ENCODE data around the gene NUDT14.

The NUDT14 gene

GRCh38 chr14:105165761-105166485 lies 15.2 kb downstream of the NUDT14 start:
- no peaks in the 10 kb centered on the region for H3K36me3 ChIP-seq (ENCODE audit: insufficient read depth, low read length)
- no peaks in the 10 kb centered on the region for H3K4me1 ChIP-seq (ENCODE audit: insufficient read depth, low read length)
- H3K79me2 ChIP-seq (ENCODE audit: insufficient read depth, low read length), result no peaks in the 10 kb centered on the region
- no peak overlapping the region for H3K4me2 ChIP-seq (ENCODE audit: insufficient read depth, low read length)
- H3K9ac ChIP-seq (ENCODE audit: low read depth, low read length), result no peak overlapping the region
- TF ChIP-seq EZH2 (IDR thresholded peaks at IDR 0.05; ENCODE audit: borderline replicate concordance, low read depth, low read length, severe bottlenecking) (no peak), CTCF (IDR thresholded peaks at IDR 0.05; ENCODE audit: borderline replicate concordance, extremely low read depth, low read length, poor library complexity, severe bottlenecking) (no peak)
- H3K9me3 ChIP-seq (ENCODE audit: insufficient read depth, low read length, severe bottlenecking), result no peaks in the 10 kb centered on the region
- H2AFZ ChIP-seq (ENCODE audit: low read depth, low read length), result no peak overlapping the region
- H3K4me3 ChIP-seq (ENCODE audit: low read depth in 1 of 2, low read length in 2 of 2), result no peak overlapping the region
- H3K27ac ChIP-seq (ENCODE audit: low read length), result no peak overlapping the region
- ATAC-seq (ENCODE audit: insufficient read depth, low read depth) (no peak), DNase-seq (no peak)
- H3K27me3 ChIP-seq (ENCODE audit: insufficient read depth, low read length, poor library complexity), result no peaks in the 10 kb centered on the region
- peaks cover 7% of the 10 kb centered on the region for H4K20me1 ChIP-seq (ENCODE audit: insufficient read depth, low read length)

GRCh38 chr14:105165134-105165704 lies 15.9 kb downstream of the NUDT14 start:
- Histone ChIP-seq H3K79me2 (ENCODE audit: insufficient read depth, low read length) (no peaks in the 10 kb centered on the region), H3K4me1 (ENCODE audit: insufficient read depth, low read length) (no peaks in the 10 kb centered on the region), H3K27ac (ENCODE audit: low read length) (no peak overlapping the region), H3K4me2 (ENCODE audit: insufficient read depth, low read length) (no peak overlapping the region), H3K9me3 (ENCODE audit: insufficient read depth, low read length, severe bottlenecking) (no peaks in the 10 kb centered on the region), H3K9ac (ENCODE audit: low read depth, low read length) (no peak overlapping the region), H3K4me3 (ENCODE audit: low read depth in 1 of 2, low read length in 2 of 2) (no peak overlapping the region), H3K27me3 (ENCODE audit: insufficient read depth, low read length, poor library complexity) (no peaks in the 10 kb centered on the region), H4K20me1 (ENCODE audit: insufficient read depth, low read length) (peaks cover 7% of the 10 kb centered on the region), H3K36me3 (ENCODE audit: insufficient read depth, low read length) (no peaks in the 10 kb centered on the region), H2AFZ (ENCODE audit: low read depth, low read length) (no peak overlapping the region)
- DNase-seq (no peak), ATAC-seq (ENCODE audit: insufficient read depth, low read depth) (peak; percentile 45)
- no peak for TF ChIP-seq EZH2 (IDR thresholded peaks at IDR 0.05; ENCODE audit: borderline replicate concordance, low read depth, low read length, severe bottlenecking)
- TF ChIP-seq CTCF (IDR thresholded peaks at IDR 0.05; ENCODE audit: borderline replicate concordance, extremely low read depth, low read length, poor library complexity, severe bottlenecking), result no peak

GRCh38 chr14:105163040-105163742 lies 17.9 kb downstream of the NUDT14 start:
- H3K27me3 ChIP-seq (ENCODE audit: insufficient read depth, low read length, poor library complexity), result no peaks in the 10 kb centered on the region
- DNase-seq, result no peak
- H3K9me3 ChIP-seq (ENCODE audit: insufficient read depth, low read length, severe bottlenecking), result no peaks in the 10 kb centered on the region
- no peaks in the 10 kb centered on the region for H3K36me3 ChIP-seq (ENCODE audit: insufficient read depth, low read length)
- no peaks in the 10 kb centered on the region for H3K4me1 ChIP-seq (ENCODE audit: insufficient read depth, low read length)
- H3K9ac ChIP-seq (ENCODE audit: low read depth, low read length), result no peak overlapping the region
- H2AFZ ChIP-seq (ENCODE audit: low read depth, low read length), result no peak overlapping the region
- no peak for TF ChIP-seq CTCF (IDR thresholded peaks at IDR 0.05; ENCODE audit: borderline replicate concordance, extremely low read depth, low read length, poor library complexity, severe bottlenecking)
- no peak for TF ChIP-seq EZH2 (IDR thresholded peaks at IDR 0.05; ENCODE audit: borderline replicate concordance, low read depth, low read length, severe bottlenecking)
- peaks cover 7% of the 10 kb centered on the region for H4K20me1 ChIP-seq (ENCODE audit: insufficient read depth, low read length)
- no peak overlapping the region for H3K4me3 ChIP-seq (ENCODE audit: low read depth in 1 of 2, low read length in 2 of 2)
- no peak overlapping the region for H3K27ac ChIP-seq (ENCODE audit: low read length)
- H3K79me2 ChIP-seq (ENCODE audit: insufficient read depth, low read length), result no peaks in the 10 kb centered on the region
- H3K4me2 ChIP-seq (ENCODE audit: insufficient read depth, low read length), result no peak overlapping the region
- no peak for ATAC-seq (ENCODE audit: insufficient read depth, low read depth)
